Measurements from ENCODE around the gene NCOA7.

The NCOA7 gene

DNA sequence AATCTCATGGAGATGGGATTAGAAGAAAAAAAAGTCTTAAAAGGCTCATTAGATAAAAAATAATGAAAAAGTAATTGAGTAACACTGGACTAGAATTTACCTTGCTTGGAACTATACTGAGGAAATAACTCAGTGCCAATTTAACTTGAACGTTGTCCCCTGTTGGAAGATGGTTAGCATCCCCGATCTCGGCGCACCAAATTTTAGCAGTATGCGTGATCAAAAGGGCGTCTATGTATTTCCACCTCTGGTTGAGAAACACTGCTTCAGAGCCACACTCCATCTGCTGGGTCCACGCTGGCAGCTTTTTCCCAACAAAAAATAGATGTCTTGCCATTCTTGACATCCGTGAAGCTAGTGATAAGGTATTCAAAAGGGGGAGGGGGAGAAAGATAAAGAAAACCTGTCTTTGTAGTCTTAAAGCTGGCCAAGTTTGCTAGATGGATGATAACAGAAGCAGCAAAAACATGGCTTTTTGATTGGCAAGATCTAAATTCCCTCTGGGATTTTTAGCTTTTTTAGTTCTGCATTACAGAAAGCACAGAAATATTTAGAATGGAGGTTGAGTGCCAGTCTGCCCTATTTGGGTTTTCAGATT lies 172.2 kb downstream of the NCOA7 start:
- no peaks in the 10 kb centered on the region for H3K9me3 ChIP-seq (ENCODE audit: control insufficient read depth, insufficient read depth, low read length)
- H3K79me2 ChIP-seq (ENCODE audit: control insufficient read depth, low read length), result peaks cover 90% of the 10 kb centered on the region
- no peak overlapping the region for H3K27ac ChIP-seq (ENCODE audit: low read depth, low read length)
- H3K9me2 ChIP-seq (replicated peaks; ENCODE audit: control insufficient read depth, low read length), result no peaks in the 10 kb centered on the region
- no peaks in the 10 kb centered on the region for H3K27me3 ChIP-seq (ENCODE audit: control insufficient read depth, low read length)
- TF ChIP-seq, protein P1, sequence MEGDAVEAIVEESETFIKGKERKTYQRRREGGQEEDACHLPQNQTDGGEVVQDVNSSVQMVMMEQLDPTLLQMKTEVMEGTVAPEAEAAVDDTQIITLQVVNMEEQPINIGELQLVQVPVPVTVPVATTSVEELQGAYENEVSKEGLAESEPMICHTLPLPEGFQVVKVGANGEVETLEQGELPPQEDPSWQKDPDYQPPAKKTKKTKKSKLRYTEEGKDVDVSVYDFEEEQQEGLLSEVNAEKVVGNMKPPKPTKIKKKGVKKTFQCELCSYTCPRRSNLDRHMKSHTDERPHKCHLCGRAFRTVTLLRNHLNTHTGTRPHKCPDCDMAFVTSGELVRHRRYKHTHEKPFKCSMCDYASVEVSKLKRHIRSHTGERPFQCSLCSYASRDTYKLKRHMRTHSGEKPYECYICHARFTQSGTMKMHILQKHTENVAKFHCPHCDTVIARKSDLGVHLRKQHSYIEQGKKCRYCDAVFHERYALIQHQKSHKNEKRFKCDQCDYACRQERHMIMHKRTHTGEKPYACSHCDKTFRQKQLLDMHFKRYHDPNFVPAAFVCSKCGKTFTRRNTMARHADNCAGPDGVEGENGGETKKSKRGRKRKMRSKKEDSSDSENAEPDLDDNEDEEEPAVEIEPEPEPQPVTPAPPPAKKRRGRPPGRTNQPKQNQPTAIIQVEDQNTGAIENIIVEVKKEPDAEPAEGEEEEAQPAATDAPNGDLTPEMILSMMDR (IDR thresholded peaks at IDR 0.05; ENCODE audit: low read depth, low read length, poor library complexity, severe bottlenecking), result no peak
- no peak for TF ChIP-seq EZH2phosphoT487 (IDR thresholded peaks at IDR 0.05; ENCODE audit: borderline replicate concordance, low read length)
- peaks cover 38% of the 10 kb centered on the region for H3K4me1 ChIP-seq (ENCODE audit: control insufficient read depth, low read length)
- no peak overlapping the region for H3K4me3 ChIP-seq (ENCODE audit: low read length)
- H3K4me2 ChIP-seq (ENCODE audit: low read length), result no peak overlapping the region
- peaks cover 33% of the 10 kb centered on the region for H3K36me3 ChIP-seq (ENCODE audit: control insufficient read depth, low read length)
- peaks cover 12% of the 10 kb centered on the region for H3F3A ChIP-seq (ENCODE audit: control insufficient read depth, insufficient read depth)
- no peaks in the 10 kb centered on the region; the same call in 1 of the 2 replicates for H4K20me1 ChIP-seq (ENCODE audit: control insufficient read depth, insufficient read depth, low read depth, low read length)

DNA sequence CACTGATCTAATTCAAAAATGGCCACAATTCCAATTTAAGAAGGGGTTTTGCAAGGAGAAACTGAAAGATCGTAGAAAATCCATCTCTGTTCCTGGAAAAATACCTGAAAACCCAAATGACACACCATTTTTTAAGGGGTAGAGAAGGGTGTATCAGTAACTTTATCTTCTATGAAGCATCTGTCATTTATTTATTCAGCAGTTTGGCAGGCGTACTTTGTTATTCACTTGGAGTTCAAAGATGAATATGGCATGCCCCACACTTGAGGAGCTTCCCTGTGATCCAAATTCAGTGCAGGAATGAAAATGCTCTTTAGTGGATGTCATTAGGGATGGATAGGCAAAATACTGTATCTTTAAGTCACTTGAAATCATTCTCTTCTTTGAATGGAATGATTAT lies 173.1 kb downstream of the NCOA7 start:
- Histone ChIP-seq H3K27me3 (ENCODE audit: control insufficient read depth, low read length) (no peaks in the 10 kb centered on the region), H3K36me3 (ENCODE audit: control insufficient read depth, low read length) (peaks cover 29% of the 10 kb centered on the region), H3K27ac (ENCODE audit: low read depth, low read length) (no peak overlapping the region), H3F3A (ENCODE audit: control insufficient read depth, insufficient read depth) (peaks cover 16% of the 10 kb centered on the region), H3K9me2 (replicated peaks; ENCODE audit: control insufficient read depth, low read length) (no peaks in the 10 kb centered on the region), H3K4me2 (ENCODE audit: low read length) (no peak overlapping the region), H3K9me3 (ENCODE audit: control insufficient read depth, insufficient read depth, low read length) (no peaks in the 10 kb centered on the region), H3K79me2 (ENCODE audit: control insufficient read depth, low read length) (peaks cover 89% of the 10 kb centered on the region), H4K20me1 (ENCODE audit: control insufficient read depth, insufficient read depth, low read depth, low read length) (no peaks in the 10 kb centered on the region; the same call in 1 of the 2 replicates), H3K4me1 (ENCODE audit: control insufficient read depth, low read length) (peaks cover 38% of the 10 kb centered on the region), H3K4me3 (ENCODE audit: low read length) (no peak overlapping the region)
- no peak for TF ChIP-seq EZH2phosphoT487 (IDR thresholded peaks at IDR 0.05; ENCODE audit: borderline replicate concordance, low read length)
- TF ChIP-seq, protein P1 (IDR thresholded peaks at IDR 0.05; ENCODE audit: low read depth, low read length, poor library complexity, severe bottlenecking), result no peak

DNA sequence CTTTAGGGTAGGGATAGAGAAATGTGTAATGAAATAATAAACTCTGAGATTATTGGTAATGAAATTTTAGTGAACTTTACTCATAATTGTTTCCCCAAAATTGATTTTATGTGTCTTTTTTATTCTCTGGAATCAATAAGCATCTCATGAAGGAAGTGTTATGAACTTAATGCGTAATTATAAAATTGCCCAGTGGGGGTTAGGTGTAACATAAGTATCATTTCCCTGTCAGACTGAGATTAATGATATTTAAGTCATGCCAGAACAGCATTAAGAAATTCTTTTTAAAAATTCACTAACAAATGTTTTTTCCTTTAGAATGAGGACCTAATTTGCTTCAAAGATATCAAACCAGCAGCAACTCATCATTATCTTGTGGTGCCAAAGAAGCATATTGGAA lies 175.8 kb downstream of the NCOA7 start:
- Histone ChIP-seq H3K9me3 (ENCODE audit: control insufficient read depth, insufficient read depth, low read length) (no peaks in the 10 kb centered on the region), H3K4me1 (ENCODE audit: control insufficient read depth, low read length) (peaks cover 53% of the 10 kb centered on the region), H3K9me2 (replicated peaks; ENCODE audit: control insufficient read depth, low read length) (no peaks in the 10 kb centered on the region), H4K20me1 (ENCODE audit: control insufficient read depth, insufficient read depth, low read depth, low read length) (no peaks in the 10 kb centered on the region; the same call in 1 of the 2 replicates), H3K27me3 (ENCODE audit: control insufficient read depth, low read length) (no peaks in the 10 kb centered on the region), H3F3A (ENCODE audit: control insufficient read depth, insufficient read depth) (peaks cover 20% of the 10 kb centered on the region), H3K4me3 (ENCODE audit: low read length) (peak overlapping the region; percentile 34), H3K79me2 (ENCODE audit: control insufficient read depth, low read length) (peaks cover 90% of the 10 kb centered on the region), H3K36me3 (ENCODE audit: control insufficient read depth, low read length) (peaks cover 34% of the 10 kb centered on the region), H3K4me2 (ENCODE audit: low read length) (peak overlapping the region; percentile 51), H3K27ac (ENCODE audit: low read depth, low read length) (peak overlapping the region; percentile 91)
- TF ChIP-seq EZH2phosphoT487 (IDR thresholded peaks at IDR 0.05; ENCODE audit: borderline replicate concordance, low read length), result no peak
- TF ChIP-seq, protein P1 (IDR thresholded peaks at IDR 0.05; ENCODE audit: low read depth, low read length, poor library complexity, severe bottlenecking), result peak; percentile 8
